ENCODE results near the gene PNN. TPM values are rescaled to one million over a fixed set of nuclear protein-coding genes. Genes with fewer than 3 reads are reported as not detected.

The PNN gene
- total and polyA plus RNA-seq, 4 donors = 26.8 to 45.1 (median 37.7) TPM

- 74 to 93% methylated on average over 1 of the region's 1 CpG for WGBS, 2 donors
- Histone ChIP-seq H3K9ac (ENCODE audit: insufficient read depth in 1 of 2, low read length in 2 of 2) (no peak overlapping the region), H3K4me3 (no peak overlapping the region), H3K4me1 (ENCODE audit: control insufficient read depth in 5 of 5, insufficient read depth in 5 of 5, low read length in 5 of 5) (no peaks in the 10 kb centered on the region), H3K36me3 (ENCODE audit: control insufficient read depth in 4 of 4, insufficient read depth in 4 of 4, low read length in 4 of 4) (no peaks in the 10 kb centered on the region), H3K9me3 (ENCODE audit: control insufficient read depth in 4 of 4, insufficient read depth in 3 of 4, low read length in 3 of 4) (no peaks in the 10 kb centered on the region), H3K27me3 (ENCODE audit: control insufficient read depth in 3 of 3, insufficient read depth in 3 of 3, low read length in 2 of 3) (no peaks in the 10 kb centered on the region), H3K27ac (ENCODE audit: low read depth in 1 of 2, low read length in 1 of 2) (no peak overlapping the region)
- DNase-seq (no peak), ATAC-seq (ENCODE audit: insufficient read depth, low FRiP score) (no peak)
- TF ChIP-seq CTCF (IDR thresholded peaks at IDR 0.05; ENCODE audit: control extremely low read depth, extremely low read depth) = no peak
Measured at GRCh38 chr14:39229222-39229543, 54.1 kb downstream of the PNN start.

- Histone ChIP-seq H3K27me3 (ENCODE audit: control insufficient read depth in 3 of 3, insufficient read depth in 3 of 3, low read length in 2 of 3) (no peaks in the 10 kb centered on the region), H3K4me1 (ENCODE audit: control insufficient read depth in 5 of 5, insufficient read depth in 5 of 5, low read length in 5 of 5) (no peaks in the 10 kb centered on the region)
- no peak for ATAC-seq (ENCODE audit: insufficient read depth, low FRiP score)
Measured at GRCh38 chr14:39229601-39230110, 54.6 kb downstream of the PNN start.

GRCh38 chr14:39230416-39231035, 55.5 kb downstream of the PNN start:
- Histone ChIP-seq H3K4me1 (ENCODE audit: control insufficient read depth in 5 of 5, insufficient read depth in 5 of 5, low read length in 5 of 5) (no peaks in the 10 kb centered on the region), H3K4me3 (no peak overlapping the region), H3K36me3 (ENCODE audit: control insufficient read depth in 4 of 4, insufficient read depth in 4 of 4, low read length in 4 of 4) (no peaks in the 10 kb centered on the region), H3K9ac (ENCODE audit: insufficient read depth in 1 of 2, low read length in 2 of 2) (no peak overlapping the region), H3K27ac (ENCODE audit: low read depth in 1 of 2, low read length in 1 of 2) (no peak overlapping the region), H3K9me3 (ENCODE audit: control insufficient read depth in 4 of 4, insufficient read depth in 3 of 4, low read length in 3 of 4) (no peaks in the 10 kb centered on the region), H3K27me3 (ENCODE audit: control insufficient read depth in 3 of 3, insufficient read depth in 3 of 3, low read length in 2 of 3) (no peaks in the 10 kb centered on the region)
- TF ChIP-seq CTCF (IDR thresholded peaks at IDR 0.05; ENCODE audit: control extremely low read depth, extremely low read depth) = no peak
- DNase-seq (no peak), ATAC-seq (ENCODE audit: insufficient read depth, low FRiP score) (no peak)
- 69 to 89% methylated on average over 5 of the region's 5 CpGs for WGBS, 2 donors

More at GRCh38 chr14:39229601-39230110, 54.6 kb downstream of the PNN start:
- DNase-seq = no peak
- 83 to 96% methylated on average over 3 of the region's 3 CpGs for WGBS, 2 donors
- H3K36me3 ChIP-seq (ENCODE audit: control insufficient read depth in 4 of 4, insufficient read depth in 4 of 4, low read length in 4 of 4) = no peaks in the 10 kb centered on the region
- no peak overlapping the region for H3K9ac ChIP-seq (ENCODE audit: insufficient read depth in 1 of 2, low read length in 2 of 2)
- H3K9me3 ChIP-seq (ENCODE audit: control insufficient read depth in 4 of 4, insufficient read depth in 3 of 4, low read length in 3 of 4) = no peaks in the 10 kb centered on the region
- no peak overlapping the region for H3K4me3 ChIP-seq
- no peak for TF ChIP-seq CTCF (IDR thresholded peaks at IDR 0.05; ENCODE audit: control extremely low read depth, extremely low read depth)
- H3K27ac ChIP-seq (ENCODE audit: low read depth in 1 of 2, low read length in 1 of 2) = no peak overlapping the region
